Kidney (tissue), 14 donors: ENCODE data around the gene PPARG. TPM values are rescaled to one million over a fixed set of nuclear protein-coding genes. Genes with fewer than 3 reads are reported as not detected.
A peak's percentile ranks its signal among the peaks of the same experiment; 100 is the strongest.
"Not testable (repeated sequence)": the region's sequence is repeated elsewhere in the genome, so short reads cannot be mapped to it uniquely, and the experiment has no call there.

Source experiments
- DNase-seq, 5 donors: peaks; one replicate each; pipeline ENCODE4 v3.0.0-alpha.2; 2013 to 2020
- FAIRE-seq: peaks from 2 replicates; lab custom pipeline; 2012; peaks lifted over from hg19 to GRCh38; lab: Jason Lieb, UNC
- H3K27ac ChIP-seq, 2 donors: one replicate each; pipeline ENCODE4 v1.7.0; 2013; ENCODE audit warnings: low read depth in 2 of 2, low read length in 2 of 2, inconsistent platforms in 1 of 2
- H3K27me3 ChIP-seq: one replicate; pipeline ENCODE4 v1.7.1; 2013; ENCODE audit warnings: low read length, inconsistent platforms; ENCODE audit not compliant: control insufficient read depth, insufficient read depth
- H3K36me3 ChIP-seq, 3 donors: one replicate each; pipeline versions ENCODE4 v1.7.0 to v1.7.1; 2013; ENCODE audit warnings: low read length in 3 of 3, control low read depth in 1 of 3, inconsistent platforms in 1 of 3; ENCODE audit not compliant: insufficient read depth in 3 of 3, control insufficient read depth in 2 of 3
- H3K4me1 ChIP-seq, 3 donors: one replicate each; pipeline versions ENCODE4 v1.7.0 to v1.7.1; 2013; ENCODE audit warnings: low read length in 3 of 3, inconsistent platforms in 1 of 3, low read depth in 1 of 3; ENCODE audit not compliant: control insufficient read depth in 2 of 3, insufficient read depth in 2 of 3
- H3K4me3 ChIP-seq, 3 donors: one replicate each; pipeline versions ENCODE4 v1.7.0 to v1.8.1; 2013; ENCODE audit warnings: low read length in 3 of 3, control low read depth in 1 of 3, inconsistent platforms in 1 of 3
- H3K9ac ChIP-seq, 3 donors: one replicate each; pipeline versions ENCODE4 v1.7.0 to v1.7.1; 2013; ENCODE audit warnings: low read length in 3 of 3, control low read depth in 1 of 3, inconsistent platforms in 1 of 3
- H3K9me3 ChIP-seq, 3 donors: one replicate each; pipeline versions ENCODE4 v1.7.0 to v1.7.1; 2013; ENCODE audit warnings: low read length in 3 of 3, control low read depth in 1 of 3, inconsistent platforms in 1 of 3; ENCODE audit not compliant: control insufficient read depth in 2 of 3, insufficient read depth in 1 of 3
- CTCF ChIP-seq: IDR thresholded peaks from 3 replicates; pipeline ENCODE4 v1.5.1; 2012; ENCODE audit warnings: mild to moderate bottlenecking, moderate library complexity, borderline replicate concordance; ENCODE audit not compliant: insufficient read depth; ENCODE audit errors: extremely low read depth
- intact Hi-C: fragments of 100-400 bp; cut with DNase I; formaldehyde crosslinking; loops from one replicate; pipeline ENCODE4 v1.11.1; 2022
- polyA plus RNA-seq: library from polyadenylated mRNA; stranded (reverse); fragments of 350-450 nt; fragmentation: Illumina TruSeq; extraction: RNeasy Lipid Tissue Mini Kit (QIAGEN cat#74804); gene quantifications from one replicate; pipeline ENCODE4 v1.2.3, GENCODE V29; 2014; ENCODE audit warnings: low read depth, low replicate concordance; ENCODE audit not compliant: insufficient read depth
- total RNA-seq: library from RNA; stranded (reverse); fragmentation: NEBNext Ultra II Directional; extraction: Animal tissue kit (Norgen Biotek cat#: 25700); gene quantifications from one replicate; pipeline ENCODE4 v1.2.1, GENCODE V29; 2021
- donor health status: control.
- donor health status: control.
- donor health status: control.
- donor health status: control.
- donor health status: control.
- donor health status: DM: yes; HTN: yes; CAD: no.
- donor health status: Normal renal cell carcinoma (clear cell type).

PPARG gene
- total and polyA plus RNA-seq, 2 donors from 2014 or later: 19.0 to 19.2 TPM

GRCh38 chr3:12273045-12273695 is 15.7 kb upstream of the PPARG start:
- H3K4me1 ChIP-seq: no peaks in the 10 kb centered on the region
- no peaks in the 10 kb centered on the region for H3K9me3 ChIP-seq
- no peak overlapping the region for H3K9ac ChIP-seq
- H3K27me3 ChIP-seq: no peaks in the 10 kb centered on the region
- no peaks in the 10 kb centered on the region for H3K36me3 ChIP-seq
- FAIRE-seq (no peak), DNase-seq (peak in 1 of 5 donors; percentile 33)
- no peak overlapping the region for H3K4me3 ChIP-seq
- H3K27ac ChIP-seq: no peak overlapping the region
- TF ChIP-seq CTCF: no peak
- intact Hi-C loops: no loop called here

GRCh38 chr3:12275974-12276650 is 12.8 kb upstream of the PPARG start:
- no peaks in the 10 kb centered on the region for H3K4me1 ChIP-seq
- H3K9ac ChIP-seq: no peak overlapping the region
- no peak for FAIRE-seq
- H3K4me3 ChIP-seq: no peak overlapping the region
- H3K27ac ChIP-seq: no peak overlapping the region
- peak in 1 of 5 donors; percentile 46 for DNase-seq
- H3K27me3 ChIP-seq: no peaks in the 10 kb centered on the region
- intact Hi-C loops: no loop called here
- no peak for TF ChIP-seq CTCF
- no peaks in the 10 kb centered on the region for H3K9me3 ChIP-seq
- no peaks in the 10 kb centered on the region for H3K36me3 ChIP-seq

- H3K4me3 ChIP-seq, H3K27me3 ChIP-seq, H3K4me1 ChIP-seq, intact Hi-C loops, FAIRE-seq, H3K27ac ChIP-seq, H3K36me3 ChIP-seq, H3K9me3 ChIP-seq, DNase-seq, H3K9ac ChIP-seq: not testable (repeated sequence)
These were observed 12.0 kb upstream of the PPARG start for GRCh38 chr3:12276827-12277226.

GRCh38 chr3:12278566-12278965 is 10.3 kb upstream of the PPARG start:
- intact Hi-C loops: no loop called here
- TF ChIP-seq CTCF: no peak

More at GRCh38 chr3:12278566-12278965, 10.3 kb upstream of the PPARG start:
- H3K36me3 ChIP-seq: no peaks in the 10 kb centered on the region
- H3K4me1 ChIP-seq: no peaks in the 10 kb centered on the region
- no peaks in the 10 kb centered on the region for H3K9me3 ChIP-seq
- DNase-seq: no peak
- H3K27me3 ChIP-seq: no peaks in the 10 kb centered on the region
- H3K4me3 ChIP-seq: no peak overlapping the region
- no peak for FAIRE-seq
- no peak overlapping the region for H3K27ac ChIP-seq
- H3K9ac ChIP-seq: no peak overlapping the region
